ENCODE data around the gene TENM4.

DNA sequence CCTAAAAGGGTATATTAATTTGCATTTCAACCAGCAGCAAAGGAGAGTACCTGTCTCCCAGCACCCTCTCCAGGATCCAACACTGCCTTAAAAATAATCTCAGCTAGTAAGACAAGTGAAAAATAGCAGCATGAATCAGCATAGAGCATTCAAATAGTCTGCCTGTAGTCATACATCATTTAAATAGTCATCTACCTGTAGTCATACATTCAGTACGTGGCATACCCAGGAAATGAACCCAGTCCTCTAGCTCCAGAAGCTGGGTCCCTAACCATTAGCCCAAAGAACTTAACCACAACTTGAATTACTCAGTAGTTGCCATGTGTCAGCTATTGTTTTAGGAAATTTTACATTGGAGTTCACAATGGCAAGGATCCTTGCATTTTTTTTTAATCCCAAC is 9.3 kb downstream of the TENM4 start:
- TF ChIP-seq FOXP2 (optimal IDR thresholded peaks at IDR 0.05; ENCODE audit: control extremely low read depth, extremely low read length, insufficient read depth) (no peak), EZH2 (IDR thresholded peaks at IDR 0.05) (no peak), POLR2AphosphoS5 (IDR thresholded peaks at IDR 0.05; ENCODE audit: borderline replicate concordance, low read depth, low read length) (no peak)
